ENCODE measurements around the gene MST1.

GRCh38 chr3:49715611-49716121, 26.4 kb upstream of the MST1 start:
- TF ChIP-seq CTCF (conservative IDR thresholded peaks at IDR 0.05; ENCODE audit: low read depth, low read length) (no peak), EZH2 (IDR thresholded peaks at IDR 0.05; ENCODE audit: low read length, unreplicated experiment) (no peak)
